Measurements from ENCODE around the gene KCNC4. TPM values are rescaled to one million over a fixed set of nuclear protein-coding genes. Genes with fewer than 3 reads are reported as not detected.

KCNC4 gene
- total RNA-seq, 2 donors from 2014 or later = 4.7 to 23.9 TPM

- no peak for DNase-seq (ENCODE audit: low spot score)
- Histone ChIP-seq H3K9me3 (peaks cover 3% of the 10 kb centered on the region), H3K27ac (no peak overlapping the region), H3K27me3 (replicated peaks; ENCODE audit: insufficient read depth) (no peaks in the 10 kb centered on the region), H3K4me3 (no peak overlapping the region), H3K36me3 (no peaks in the 10 kb centered on the region), H3K4me1 (replicated peaks) (no peaks in the 10 kb centered on the region)
- 87% methylated on average over 12 of the region's 12 CpGs for WGBS
- TF ChIP-seq POLR2AphosphoS5 (IDR thresholded peaks at IDR 0.05) = no peak
- no peak for TF ChIP-seq CTCF (IDR thresholded peaks at IDR 0.05)
- no peak for TF ChIP-seq POLR2A (IDR thresholded peaks at IDR 0.05)
- intact Hi-C loops (cut with DNase I) = no loop called here
These were observed 26.4 kb upstream of the KCNC4 start for GRCh38 chr1:110183642-110184167.

- intact Hi-C loops (cut with DNase I) = no loop called here
- TF ChIP-seq POLR2AphosphoS5 (IDR thresholded peaks at IDR 0.05) (no peak), POLR2A (IDR thresholded peaks at IDR 0.05) (no peak), CTCF (IDR thresholded peaks at IDR 0.05) (no peak)
- H3K4me3 ChIP-seq = no peak overlapping the region
- H3K9me3 ChIP-seq = peaks cover 3% of the 10 kb centered on the region
- no peak for DNase-seq (ENCODE audit: low spot score)
- 73% methylated on average over 5 of the region's 5 CpGs for WGBS
- no peaks in the 10 kb centered on the region for H3K4me1 ChIP-seq (replicated peaks)
- H3K27me3 ChIP-seq (replicated peaks; ENCODE audit: insufficient read depth) = no peaks in the 10 kb centered on the region
- no peaks in the 10 kb centered on the region for H3K36me3 ChIP-seq
- no peak overlapping the region for H3K27ac ChIP-seq
These were observed 25.7 kb upstream of the KCNC4 start for GRCh38 chr1:110184446-110184845.

GRCh38 chr1:110185181-110185580 is 24.9 kb upstream of the KCNC4 start:
- Histone ChIP-seq H3K27me3 (replicated peaks; ENCODE audit: insufficient read depth) (no peaks in the 10 kb centered on the region), H3K27ac (no peak overlapping the region), H3K9me3 (peaks cover 3% of the 10 kb centered on the region), H3K4me1 (replicated peaks) (no peaks in the 10 kb centered on the region), H3K4me3 (no peak overlapping the region), H3K36me3 (no peaks in the 10 kb centered on the region)
- intact Hi-C loops (cut with DNase I) = no loop called here
- no peak for TF ChIP-seq POLR2AphosphoS5 (IDR thresholded peaks at IDR 0.05)
- no peak for TF ChIP-seq POLR2A (IDR thresholded peaks at IDR 0.05)
- TF ChIP-seq CTCF (IDR thresholded peaks at IDR 0.05) = no peak
- WGBS = 84% methylated on average over 10 of the region's 10 CpGs
- no peak for DNase-seq (ENCODE audit: low spot score)

- TF ChIP-seq POLR2A (IDR thresholded peaks at IDR 0.05) = no peak
- TF ChIP-seq CTCF (IDR thresholded peaks at IDR 0.05) = no peak
- no peak for TF ChIP-seq POLR2AphosphoS5 (IDR thresholded peaks at IDR 0.05)
- H3K9me3 ChIP-seq = no peaks in the 10 kb centered on the region
- no peak overlapping the region for H3K4me3 ChIP-seq
- H3K27ac ChIP-seq = no peak overlapping the region
- intact Hi-C loops (cut with DNase I) = no loop called here
- no peak for DNase-seq (ENCODE audit: low spot score)
- H3K27me3 ChIP-seq (replicated peaks; ENCODE audit: insufficient read depth) = no peaks in the 10 kb centered on the region
- WGBS = 27% methylated on average over 5 of the region's 5 CpGs
- H3K36me3 ChIP-seq = no peaks in the 10 kb centered on the region
- no peaks in the 10 kb centered on the region for H3K4me1 ChIP-seq (replicated peaks)
These were observed 23.6 kb upstream of the KCNC4 start for GRCh38 chr1:110186558-110186957.

- no peaks in the 10 kb centered on the region for H3K27me3 ChIP-seq (replicated peaks; ENCODE audit: insufficient read depth)
- no peaks in the 10 kb centered on the region for H3K4me1 ChIP-seq (replicated peaks)
- TF ChIP-seq POLR2A (IDR thresholded peaks at IDR 0.05) (no peak), CTCF (IDR thresholded peaks at IDR 0.05) (no peak), POLR2AphosphoS5 (IDR thresholded peaks at IDR 0.05) (no peak)
- WGBS = 81% methylated on average over 10 of the region's 10 CpGs
- no peak for DNase-seq (ENCODE audit: low spot score)
- no peaks in the 10 kb centered on the region for H3K36me3 ChIP-seq
- no peak overlapping the region for H3K27ac ChIP-seq
- no peaks in the 10 kb centered on the region for H3K9me3 ChIP-seq
- H3K4me3 ChIP-seq = no peak overlapping the region
- intact Hi-C loops (cut with DNase I) = no loop called here
These were observed 22.8 kb upstream of the KCNC4 start for GRCh38 chr1:110187139-110187890.
